ENCODE results near the gene RASL11B. TPM values are rescaled to one million over a fixed set of nuclear protein-coding genes. Genes with fewer than 3 reads are reported as not detected.

Gene RASL11B
- total and polyA plus RNA-seq, 10 of the 15 experiments (the other 5 are each of a cell fraction or from before 2014, with no cell fraction given) = 0.06 to 0.45 (median 0.08) TPM; not detected in 5

DNA sequence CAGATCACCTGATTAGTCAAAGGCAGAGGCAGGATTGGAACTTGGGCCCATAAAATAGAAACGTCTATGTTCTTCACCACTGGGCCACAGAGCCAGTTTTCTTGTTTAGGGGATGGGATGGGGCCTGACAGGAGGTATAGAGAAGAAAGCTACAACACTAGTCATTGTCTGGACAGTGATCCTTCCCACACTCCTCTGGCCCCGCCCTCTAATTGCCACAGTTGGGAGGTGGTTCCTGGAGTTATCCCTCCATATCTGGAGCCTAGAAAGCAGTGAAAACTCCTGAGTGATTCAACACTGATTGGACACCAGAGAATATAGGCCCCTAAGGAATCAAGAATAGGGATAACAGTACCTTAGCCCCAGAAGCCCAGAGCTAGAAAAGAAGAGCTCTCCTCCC is 22.9 kb downstream of the RASL11B start:
- ChIA-PET RAD21 (ENCODE audit: unreplicated experiment) (no interaction called here), CTCF (interaction anchor here (0.6 to 0.9 kb wide), 2 partner anchors 25 to 27 kb away, joined by 3 read pairs; no protein-coding TSS in a partner anchor), POLR2A (no interaction called here), SMC1A (ENCODE audit: uncharacterized antibody, unreplicated experiment) (no interaction called here)
- FAIRE-seq (no peak), ATAC-seq (no peak), DNase-seq (ENCODE audit: low read depth, low spot score) (no peak)
- no peak overlapping the region for H3K4me3 ChIP-seq
- no peak overlapping the region for H3K9ac ChIP-seq (ENCODE audit: control insufficient read depth, insufficient read depth, low read length)
- no peaks in the 10 kb centered on the region for H3K79me2 ChIP-seq (ENCODE audit: control insufficient read depth, insufficient read depth, low read length)
- no peak overlapping the region for H2AFZ ChIP-seq (ENCODE audit: control insufficient read depth, low read depth, low read length)
- H3K9me3 ChIP-seq (replicated peaks; ENCODE audit: control insufficient read depth, insufficient read depth, low read length) = no peaks in the 10 kb centered on the region; the same call in 2 of the 3 replicates
- no peaks in the 10 kb centered on the region for H4K20me1 ChIP-seq (ENCODE audit: control insufficient read depth, insufficient read depth)
- no peak overlapping the region for H3K27ac ChIP-seq (ENCODE audit: control insufficient read depth, insufficient read depth)
- TF ChIP-seq SIN3A (IDR thresholded peaks at IDR 0.05; ENCODE audit: low read depth, low read length) = no peak
- no peak for TF ChIP-seq ATF3 (IDR thresholded peaks at IDR 0.05; ENCODE audit: borderline replicate concordance, extremely low read depth, low read depth, low read length)
- TF ChIP-seq DPF2 (IDR thresholded peaks at IDR 0.05) = no peak
- TF ChIP-seq SMAD5 (IDR thresholded peaks at IDR 0.05; ENCODE audit: low read depth) = no peak
- TF ChIP-seq NR2C2 (IDR thresholded peaks at IDR 0.05; ENCODE audit: borderline replicate concordance, control insufficient read depth, insufficient read length, low read depth) = no peak
- TF ChIP-seq RFX5 (IDR thresholded peaks at IDR 0.05; ENCODE audit: low read depth, low read length) = no peak
- TF ChIP-seq, protein P1, sequence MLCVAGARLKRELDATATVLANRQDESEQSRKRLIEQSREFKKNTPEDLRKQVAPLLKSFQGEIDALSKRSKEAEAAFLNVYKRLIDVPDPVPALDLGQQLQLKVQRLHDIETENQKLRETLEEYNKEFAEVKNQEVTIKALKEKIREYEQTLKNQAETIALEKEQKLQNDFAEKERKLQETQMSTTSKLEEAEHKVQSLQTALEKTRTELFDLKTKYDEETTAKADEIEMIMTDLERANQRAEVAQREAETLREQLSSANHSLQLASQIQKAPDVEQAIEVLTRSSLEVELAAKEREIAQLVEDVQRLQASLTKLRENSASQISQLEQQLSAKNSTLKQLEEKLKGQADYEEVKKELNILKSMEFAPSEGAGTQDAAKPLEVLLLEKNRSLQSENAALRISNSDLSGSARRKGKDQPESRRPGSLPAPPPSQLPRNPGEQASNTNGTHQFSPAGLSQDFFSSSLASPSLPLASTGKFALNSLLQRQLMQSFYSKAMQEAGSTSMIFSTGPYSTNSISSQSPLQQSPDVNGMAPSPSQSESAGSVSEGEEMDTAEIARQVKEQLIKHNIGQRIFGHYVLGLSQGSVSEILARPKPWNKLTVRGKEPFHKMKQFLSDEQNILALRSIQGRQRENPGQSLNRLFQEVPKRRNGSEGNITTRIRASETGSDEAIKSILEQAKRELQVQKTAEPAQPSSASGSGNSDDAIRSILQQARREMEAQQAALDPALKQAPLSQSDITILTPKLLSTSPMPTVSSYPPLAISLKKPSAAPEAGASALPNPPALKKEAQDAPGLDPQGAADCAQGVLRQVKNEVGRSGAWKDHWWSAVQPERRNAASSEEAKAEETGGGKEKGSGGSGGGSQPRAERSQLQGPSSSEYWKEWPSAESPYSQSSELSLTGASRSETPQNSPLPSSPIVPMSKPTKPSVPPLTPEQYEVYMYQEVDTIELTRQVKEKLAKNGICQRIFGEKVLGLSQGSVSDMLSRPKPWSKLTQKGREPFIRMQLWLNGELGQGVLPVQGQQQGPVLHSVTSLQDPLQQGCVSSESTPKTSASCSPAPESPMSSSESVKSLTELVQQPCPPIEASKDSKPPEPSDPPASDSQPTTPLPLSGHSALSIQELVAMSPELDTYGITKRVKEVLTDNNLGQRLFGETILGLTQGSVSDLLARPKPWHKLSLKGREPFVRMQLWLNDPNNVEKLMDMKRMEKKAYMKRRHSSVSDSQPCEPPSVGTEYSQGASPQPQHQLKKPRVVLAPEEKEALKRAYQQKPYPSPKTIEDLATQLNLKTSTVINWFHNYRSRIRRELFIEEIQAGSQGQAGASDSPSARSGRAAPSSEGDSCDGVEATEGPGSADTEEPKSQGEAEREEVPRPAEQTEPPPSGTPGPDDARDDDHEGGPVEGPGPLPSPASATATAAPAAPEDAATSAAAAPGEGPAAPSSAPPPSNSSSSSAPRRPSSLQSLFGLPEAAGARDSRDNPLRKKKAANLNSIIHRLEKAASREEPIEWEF (IDR thresholded peaks at IDR 0.05; ENCODE audit: insufficient replicate concordance, low read depth, low read length) = no peak
- no peak for TF ChIP-seq ETV6 (conservative IDR thresholded peaks at IDR 0.05 in 1 of 2, IDR thresholded peaks at IDR 0.05 in 1 of 2; ENCODE audit: borderline replicate concordance in 1 of 2, low read depth in 1 of 2)
- TF ChIP-seq MEF2A (IDR thresholded peaks at IDR 0.05; ENCODE audit: insufficient read depth, low read depth, low read length) = no peak
- H3K27me3 ChIP-seq (replicated peaks in 1 of 2; ENCODE audit: control insufficient read depth in 2 of 2, insufficient read depth in 2 of 2, low read length in 1 of 2) = no peaks in the 10 kb centered on the region
- intact Hi-C loops (cut with micrococcal nuclease; ENCODE audit: unreplicated experiment) (no loop called here), in situ Hi-C loops (cut with MboI) (no loop called here)
- no peak overlapping the region for H3K4me2 ChIP-seq (ENCODE audit: control insufficient read depth, insufficient read depth)
- H3K36me3 ChIP-seq (ENCODE audit: control insufficient read depth in 2 of 2, insufficient read depth in 2 of 2, low read length in 1 of 2) = peaks cover 0 to 2% of the 10 kb centered on the region in 2 experiments; a peak in 2 of 4 replicates
- 71% methylated on average over 2 of the region's 2 CpGs for WGBS (ENCODE audit: insufficient coverage, insufficient replicate concordance, low lambda C conversion rate, missing lambda C conversion rate)
- BruUV-seq (replicated peaks) = no TSS peak
- no peaks in the 10 kb centered on the region for H3K4me1 ChIP-seq (ENCODE audit: control insufficient read depth, insufficient read depth, low read length)
